Measurements from ENCODE around the gene AFF3.

DNA sequence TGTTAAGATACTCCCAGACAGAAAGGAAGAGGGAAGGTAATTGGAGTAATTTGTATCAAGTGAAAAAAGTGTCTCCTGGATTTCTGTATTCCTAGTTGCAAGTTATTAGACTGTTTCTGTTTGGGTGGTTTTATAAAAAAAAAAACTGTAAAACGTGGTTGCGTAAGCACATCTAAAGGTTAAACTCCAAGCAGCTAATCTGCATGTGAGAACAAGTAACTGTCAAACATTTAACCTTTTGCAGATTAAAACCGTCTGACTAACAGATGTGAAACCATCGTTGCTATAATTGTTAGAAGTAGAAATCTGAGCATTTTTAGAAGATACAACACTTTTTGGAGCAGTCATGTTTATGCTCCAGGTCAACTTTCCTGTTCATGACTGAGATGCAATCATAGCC lies 72.3 kb downstream of the AFF3 start:
- TF ChIP-seq, protein P1, sequence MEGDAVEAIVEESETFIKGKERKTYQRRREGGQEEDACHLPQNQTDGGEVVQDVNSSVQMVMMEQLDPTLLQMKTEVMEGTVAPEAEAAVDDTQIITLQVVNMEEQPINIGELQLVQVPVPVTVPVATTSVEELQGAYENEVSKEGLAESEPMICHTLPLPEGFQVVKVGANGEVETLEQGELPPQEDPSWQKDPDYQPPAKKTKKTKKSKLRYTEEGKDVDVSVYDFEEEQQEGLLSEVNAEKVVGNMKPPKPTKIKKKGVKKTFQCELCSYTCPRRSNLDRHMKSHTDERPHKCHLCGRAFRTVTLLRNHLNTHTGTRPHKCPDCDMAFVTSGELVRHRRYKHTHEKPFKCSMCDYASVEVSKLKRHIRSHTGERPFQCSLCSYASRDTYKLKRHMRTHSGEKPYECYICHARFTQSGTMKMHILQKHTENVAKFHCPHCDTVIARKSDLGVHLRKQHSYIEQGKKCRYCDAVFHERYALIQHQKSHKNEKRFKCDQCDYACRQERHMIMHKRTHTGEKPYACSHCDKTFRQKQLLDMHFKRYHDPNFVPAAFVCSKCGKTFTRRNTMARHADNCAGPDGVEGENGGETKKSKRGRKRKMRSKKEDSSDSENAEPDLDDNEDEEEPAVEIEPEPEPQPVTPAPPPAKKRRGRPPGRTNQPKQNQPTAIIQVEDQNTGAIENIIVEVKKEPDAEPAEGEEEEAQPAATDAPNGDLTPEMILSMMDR (IDR thresholded peaks at IDR 0.05): no peak
- no peak for TF ChIP-seq ZFX (IDR thresholded peaks at IDR 0.05; ENCODE audit: borderline replicate concordance)

Data from 22Rv1 (cell line).